Measurements from ENCODE around the gene CCL2.

CCL2 gene

GRCh38 chr17:34275881-34276280 lies 20.8 kb downstream of the CCL2 start:
- no peak for DNase-seq

GRCh38 chr17:34276826-34277225 lies 21.7 kb downstream of the CCL2 start:
- no peak for DNase-seq

GRCh38 chr17:34283571-34283970 lies 28.5 kb downstream of the CCL2 start:
- no peak for DNase-seq

- DNase-seq = no peak
Measured at GRCh38 chr17:34285286-34285792, 30.3 kb downstream of the CCL2 start, which contains the start of gene CCL11. CCL11 (plus strand) TSS chr17:34285742; CDS start chr17:34285809, 67 bp downstream.

- DNase-seq = no peak
Measured at GRCh38 chr17:34287875-34288274, 32.8 kb downstream of the CCL2 start.

GRCh38 chr17:34290586-34290985 lies 35.5 kb downstream of the CCL2 start:
- no peak for DNase-seq

GRCh38 chr17:34291721-34292348 lies 36.8 kb downstream of the CCL2 start:
- DNase-seq = no peak

- DNase-seq = no peak
Measured at GRCh38 chr17:34299027-34299426, 43.9 kb downstream of the CCL2 start.

- DNase-seq = no peak
Measured at GRCh38 chr17:34299956-34300577, 45.0 kb downstream of the CCL2 start.

- DNase-seq = no peak
Measured at GRCh38 chr17:34300652-34301370, 45.7 kb downstream of the CCL2 start.

- no peak for DNase-seq
Measured at GRCh38 chr17:34301986-34302385, 46.9 kb downstream of the CCL2 start.

GRCh38 chr17:34302636-34303035 lies 47.6 kb downstream of the CCL2 start:
- DNase-seq = no peak

- no peak for DNase-seq
Measured at GRCh38 chr17:34303606-34304005, 48.5 kb downstream of the CCL2 start.

- DNase-seq = no peak
Measured at GRCh38 chr17:34305061-34305460, 50.0 kb downstream of the CCL2 start.

- DNase-seq = no peak
Measured at GRCh38 chr17:34305606-34306005, 50.5 kb downstream of the CCL2 start.

- no peak for DNase-seq
Measured at GRCh38 chr17:34306466-34306865, 51.4 kb downstream of the CCL2 start.
